K562 (cell line): Measurements from ENCODE around the gene SLC16A2. TPM values are rescaled to one million over a fixed set of nuclear protein-coding genes. Genes with fewer than 3 reads are reported as not detected.

ENCODE experiments used
- ATAC-seq: fragments of 200-7000 bp; cut with Tn5 transposase; 3 replicates; pipeline ENCODE4 v1.9.1; 2020; ENCODE audit warnings: moderate library complexity
- BruUV-seq: library from RNA; stranded (reverse); fragments of 400-500 nt; replicated peaks from 2 replicates; lab custom pipeline; 2021; lab: Mats Ljungman, UMichigan
- CTCF ChIA-PET: fragments of 300-600 bp; formaldehyde crosslinking; extraction: SDS; loops from one replicate; lab custom pipeline; 2021; ENCODE audit warnings: low intra/inter-chr PET ratio; lab: Yijun Ruan, JAX
- POLR2A ChIA-PET: fragments of 300-600, 350-650 bp; sonication (Branson Sonifier 250); formaldehyde crosslinking; extraction: SDS; loops from one replicate; lab custom pipeline; 2021; ENCODE audit warnings: antibody characterized with exemption, inconsistent platforms; lab: Yijun Ruan, JAX
- DNase-seq, 4 experiments: peaks; one replicate each; pipeline versions ENCODE4 v3.0.0 to v3.0.0-alpha.2; 2011 to 2018; ENCODE audit warnings: low spot score in 3 of 4, mixed read lengths in 3 of 4; ENCODE audit errors: extremely low read depth in 1 of 4
- FAIRE-seq: peaks from 2 replicates; lab custom pipeline; 2011; peaks lifted over from hg19 to GRCh38; lab: Jason Lieb, UNC
- H2AFZ ChIP-seq: 2 replicates; pipeline ENCODE4 v1.6.0; 2011; ENCODE audit warnings: low read depth, low read length, control low read depth, inconsistent platforms
- H3K27ac ChIP-seq: fragments of 200-600 bp; 3 replicates; pipeline ENCODE4 v1.8.0; 2011; ENCODE audit warnings: low read depth, mild to moderate bottlenecking, control low read depth, inconsistent platforms, low read length, moderate library complexity, mixed read lengths; ENCODE audit errors: extremely low read depth
- H3K27me3 ChIP-seq, 2 experiments: fragments of 300-600 bp in 1 of 2; 2 replicates in 1 of 2; 3 replicates in 1 of 2; pipeline versions ENCODE4 v1.6.0 to v1.8.0; 2011; ENCODE audit warnings: inconsistent platforms in 2 of 2, low read length in 2 of 2, mild to moderate bottlenecking in 1 of 2, mixed read lengths in 1 of 2, moderate library complexity in 1 of 2; ENCODE audit not compliant: control insufficient read depth in 2 of 2, insufficient read depth in 2 of 2
- H3K36me3 ChIP-seq: fragments of 300-600 bp; 3 replicates; pipeline ENCODE4 v1.8.0; 2011; ENCODE audit warnings: mild to moderate bottlenecking, low read length, inconsistent platforms; ENCODE audit not compliant: control insufficient read depth, insufficient read depth
- H3K4me1 ChIP-seq, 2 experiments: fragments of 200-600 bp in 1 of 2; replicated peaks in 1 of 2; 2 replicates in 1 of 2; 3 replicates in 1 of 2; pipeline versions ENCODE4 v1.5.1 to v1.8.0; 2011; ENCODE audit warnings: inconsistent platforms in 2 of 2, low read length in 2 of 2, mild to moderate bottlenecking in 1 of 2, mixed read lengths in 1 of 2, moderate library complexity in 1 of 2; ENCODE audit not compliant: control insufficient read depth in 2 of 2, insufficient read depth in 2 of 2
- H3K4me2 ChIP-seq: 2 replicates; pipeline ENCODE4 v1.6.1; 2011; ENCODE audit warnings: low read length, control low read depth, inconsistent platforms, mixed read lengths; ENCODE audit not compliant: insufficient read depth
- H3K4me3 ChIP-seq: fragments of 200-600 bp; sonication (generic), shearing (Covaris generic); 2 replicates; pipeline ENCODE4 v1.5.1; 2016; ENCODE audit warnings: control low read depth, inconsistent platforms
- H3K79me2 ChIP-seq: fragments of 200-600 bp; 3 replicates; pipeline ENCODE4 v1.8.0; 2011; ENCODE audit warnings: low read length, inconsistent platforms; ENCODE audit not compliant: control insufficient read depth, insufficient read depth
- H3K9ac ChIP-seq, 2 experiments: 2 replicates each; pipeline versions ENCODE4 v1.6.0 to v1.6.1; 2011; ENCODE audit warnings: low read depth in 2 of 2, low read length in 2 of 2, control low read depth in 1 of 2, inconsistent platforms in 1 of 2, mild to moderate bottlenecking in 1 of 2, mixed read lengths in 1 of 2; ENCODE audit not compliant: insufficient read depth in 1 of 2
- H3K9me1 ChIP-seq: one replicate; pipeline ENCODE4 v1.6.0; 2011; ENCODE audit warnings: inconsistent platforms, mild to moderate bottlenecking, low read length, moderate library complexity; ENCODE audit not compliant: control insufficient read depth, insufficient read depth
- H3K9me3 ChIP-seq: replicated peaks from 2 replicates; pipeline ENCODE4 v1.5.1; 2011; ENCODE audit warnings: low read depth, low read length, inconsistent platforms; ENCODE audit not compliant: control insufficient read depth, insufficient read depth
- H4K20me1 ChIP-seq: replicated peaks from 2 replicates; pipeline ENCODE4 v1.6.1; 2011; ENCODE audit warnings: low read length, inconsistent platforms, mixed read lengths; ENCODE audit not compliant: control insufficient read depth, insufficient read depth
- FOXM1 ChIP-seq, 2 experiments: fragments of 450-650 bp in 1 of 2; sonication (generic) in 1 of 2; formaldehyde crosslinking in 1 of 2; IDR thresholded peaks; 2 replicates each; pipeline versions ENCODE4 v1.6.1 to v1.9.0; 2017 to 2022; ENCODE audit warnings: low read depth in 2 of 2, mild to moderate bottlenecking in 2 of 2, missing genetic modification reagents in 1 of 2, moderate library complexity in 1 of 2
- HDAC6 ChIP-seq: IDR thresholded peaks from 2 replicates; pipeline ENCODE4 v1.6.1; 2012; ENCODE audit warnings: low read depth, mild to moderate bottlenecking, control low read depth, inconsistent platforms, low read length, moderate library complexity
- L3MBTL2 ChIP-seq: fragments of 450-650 bp; IDR thresholded peaks from 2 replicates; pipeline ENCODE4 v1.6.1; 2016; ENCODE audit warnings: mild to moderate bottlenecking, moderate library complexity
- PRPF4 ChIP-seq: fragments of 200-400 bp; formaldehyde crosslinking; IDR thresholded peaks from one replicate; pipeline ENCODE4 v1.6.1; 2017; ENCODE audit warnings: low read length, low read depth, mild to moderate bottlenecking; ENCODE audit not compliant: insufficient read depth, poor library complexity, severe bottlenecking
- TEAD4 ChIP-seq, 2 experiments: sonication (generic) in 1 of 2; formaldehyde crosslinking in 1 of 2; IDR thresholded peaks; 2 replicates each; pipeline versions ENCODE4 v1.6.1 to v1.8.0; 2012 to 2022; ENCODE audit warnings: borderline replicate concordance in 1 of 2, inconsistent platforms in 1 of 2, low read length in 1 of 2, mild to moderate bottlenecking in 1 of 2, missing genetic modification reagents in 1 of 2
- TSHZ1 ChIP-seq: fragments of 250-450 bp; sonication (Bioruptor Pico); IDR thresholded peaks from 2 replicates; pipeline ENCODE4 v1.4.0; 2020; ENCODE audit warnings: mild to moderate bottlenecking, moderate library complexity
- ZNF263 ChIP-seq: sonication (generic); formaldehyde crosslinking; IDR thresholded peaks from 2 replicates; pipeline ENCODE4 v1.8.0; 2022; ENCODE audit warnings: mild to moderate bottlenecking, missing genetic modification reagents, borderline replicate concordance
- in situ Hi-C: fragments of 300-500 bp; cut with MboI; formaldehyde crosslinking; loops from 4 replicates; pipeline ENCODE4 v1.15.0; 2018; ENCODE audit warnings: inconsistent platforms, mixed read lengths
- intact Hi-C: fragments of 100-400 bp; cut with micrococcal nuclease; formaldehyde crosslinking; loops from 2 replicates; pipeline ENCODE4 v1.14.2; 2022
- polyA plus RNA-seq, 8 experiments: library from polyadenylated mRNA; depleted of rRNA in 4 of 8; stranded (reverse) in 5 of 8; unstranded in 3 of 8; fragments of >200 nt; fragmentation: Nextera tagmentation in 2 of 8; fragmentation: Illumina TruSeq in 1 of 8; extraction: Ambion mirVana in 2 of 8; extraction: Trizol in 1 of 8; gene quantifications; 2 replicates each; pipeline versions ENCODE4 v1.2.1 to v1.2.3, GENCODE V29; 2011 to 2014; ENCODE audit warnings: inconsistent platforms in 1 of 8, missing spikeins in 1 of 8
- total RNA-seq, 7 experiments: library from RNA; depleted of rRNA in 6 of 7; stranded (reverse); fragments of >200 nt in 6 of 7; fragmentation: Illumina TruSeq in 2 of 7; extraction: Trizol in 2 of 7; gene quantifications; 2 replicates each; pipeline versions ENCODE4 v1.2.1 to v1.2.3, GENCODE V29; 2011 to 2021; ENCODE audit warnings: low replicate concordance in 1 of 7
- TF ChIP-seq, protein P1 (sequence below), 2 experiments: IDR thresholded peaks in 1 of 2; conservative IDR thresholded peaks in 1 of 2; 2 replicates each; pipeline ENCODE4 v1.6.1; 2016; ENCODE audit warnings: low read depth in 2 of 2, mild to moderate bottlenecking in 1 of 2, missing compliant biosample characterization in 1 of 2, missing genetic modification characterization in 1 of 2, moderate library complexity in 1 of 2
- TF ChIP-seq, protein P2 (sequence below): fragments of 250-450 bp; sonication (Bioruptor Pico); IDR thresholded peaks from 2 replicates; pipeline ENCODE4 v1.4.0; 2020; ENCODE audit warnings: mild to moderate bottlenecking

SLC16A2 gene
- total and polyA plus RNA-seq, 9 of the 15 experiments (the other 6 are each of a cell fraction or from before 2014, with no cell fraction given), result 0.07 TPM; not detected in 8

- Histone ChIP-seq H3K27ac (no peak overlapping the region), H3K9me1 (no peaks in the 10 kb centered on the region), H3K4me3 (no peak overlapping the region), H3K4me1 (no peaks in the 10 kb centered on the region), H3K27me3 (no peaks in the 10 kb centered on the region), H3K9me3 (no peaks in the 10 kb centered on the region), H3K9ac (no peak overlapping the region), H3K4me2 (no peak overlapping the region), H3K79me2 (no peaks in the 10 kb centered on the region), H2AFZ (no peak overlapping the region), H3K36me3 (no peaks in the 10 kb centered on the region), H4K20me1 (no peaks in the 10 kb centered on the region; the same call in 1 of the 2 replicates)
- no peak for DNase-seq
- intact Hi-C loops, result no loop called here
- TF ChIP-seq ZNF263, result no peak
- TF ChIP-seq TSHZ1 (CRISPR knock-in tag), result no peak
- TF ChIP-seq, protein P1, sequence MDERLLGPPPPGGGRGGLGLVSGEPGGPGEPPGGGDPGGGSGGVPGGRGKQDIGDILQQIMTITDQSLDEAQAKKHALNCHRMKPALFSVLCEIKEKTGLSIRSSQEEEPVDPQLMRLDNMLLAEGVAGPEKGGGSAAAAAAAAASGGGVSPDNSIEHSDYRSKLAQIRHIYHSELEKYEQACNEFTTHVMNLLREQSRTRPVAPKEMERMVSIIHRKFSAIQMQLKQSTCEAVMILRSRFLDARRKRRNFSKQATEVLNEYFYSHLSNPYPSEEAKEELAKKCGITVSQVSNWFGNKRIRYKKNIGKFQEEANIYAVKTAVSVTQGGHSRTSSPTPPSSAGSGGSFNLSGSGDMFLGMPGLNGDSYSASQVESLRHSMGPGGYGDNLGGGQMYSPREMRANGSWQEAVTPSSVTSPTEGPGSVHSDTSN (CRISPR knock-in tag; IDR thresholded peaks at IDR 0.05; ENCODE audit: low read depth), result no peak
- TF ChIP-seq, protein P1 (tag; conservative IDR thresholded peaks at IDR 0.05; ENCODE audit: low read depth), result no peak
- TF ChIP-seq HDAC6, result no peak
- no peak for TF ChIP-seq TEAD4 (IDR thresholded peaks at IDR 0.05; ENCODE audit: low read length)
- no peak for TF ChIP-seq TEAD4 (CRISPR knock-in tag; IDR thresholded peaks at IDR 0.05; ENCODE audit: borderline replicate concordance)
- TF ChIP-seq L3MBTL2, result no peak
- TF ChIP-seq, protein P2, sequence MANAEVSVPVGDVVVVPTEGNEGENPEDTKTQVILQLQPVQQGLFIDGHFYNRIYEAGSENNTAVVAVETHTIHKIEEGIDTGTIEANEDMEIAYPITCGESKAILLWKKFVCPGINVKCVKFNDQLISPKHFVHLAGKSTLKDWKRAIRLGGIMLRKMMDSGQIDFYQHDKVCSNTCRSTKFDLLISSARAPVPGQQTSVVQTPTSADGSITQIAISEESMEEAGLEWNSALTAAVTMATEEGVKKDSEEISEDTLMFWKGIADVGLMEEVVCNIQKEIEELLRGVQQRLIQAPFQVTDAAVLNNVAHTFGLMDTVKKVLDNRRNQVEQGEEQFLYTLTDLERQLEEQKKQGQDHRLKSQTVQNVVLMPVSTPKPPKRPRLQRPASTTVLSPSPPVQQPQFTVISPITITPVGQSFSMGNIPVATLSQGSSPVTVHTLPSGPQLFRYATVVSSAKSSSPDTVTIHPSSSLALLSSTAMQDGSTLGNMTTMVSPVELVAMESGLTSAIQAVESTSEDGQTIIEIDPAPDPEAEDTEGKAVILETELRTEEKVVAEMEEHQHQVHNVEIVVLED (CRISPR knock-in tag), result no peak
- no peak for TF ChIP-seq FOXM1 (IDR thresholded peaks at IDR 0.05; ENCODE audit: low read depth)
- TF ChIP-seq FOXM1 (CRISPR knock-in tag; IDR thresholded peaks at IDR 0.05; ENCODE audit: low read depth), result no peak
- TF ChIP-seq PRPF4, result no peak
- no peak for ATAC-seq
- no TSS peak for BruUV-seq
- FAIRE-seq, result no peak
- ChIA-PET CTCF (no interaction called here), POLR2A (no interaction called here)
- in situ Hi-C loops, result no loop called here
Observed at GRCh38 chrX:74525116-74525515, 103.8 kb downstream of the SLC16A2 start.
